Stimulated activated CD4-positive, alpha-beta T cell treated with anti-CD3 and anti-CD28 coated beads, TNF-alpha, amount 100 ng/mL, for 24 hours (primary cell): ENCODE results near the gene C1orf141.
"Not testable (repeated sequence)": the region's sequence is repeated elsewhere in the genome, so short reads cannot be mapped to it uniquely, and the experiment has no call there.

Experiments
- DNase-seq, 3 experiments: peaks; one replicate each; pipeline ENCODE4 v3.0.0-alpha.2; 2020; ENCODE audit warnings: low read depth in 3 of 3

Gene C1orf141

DNA sequence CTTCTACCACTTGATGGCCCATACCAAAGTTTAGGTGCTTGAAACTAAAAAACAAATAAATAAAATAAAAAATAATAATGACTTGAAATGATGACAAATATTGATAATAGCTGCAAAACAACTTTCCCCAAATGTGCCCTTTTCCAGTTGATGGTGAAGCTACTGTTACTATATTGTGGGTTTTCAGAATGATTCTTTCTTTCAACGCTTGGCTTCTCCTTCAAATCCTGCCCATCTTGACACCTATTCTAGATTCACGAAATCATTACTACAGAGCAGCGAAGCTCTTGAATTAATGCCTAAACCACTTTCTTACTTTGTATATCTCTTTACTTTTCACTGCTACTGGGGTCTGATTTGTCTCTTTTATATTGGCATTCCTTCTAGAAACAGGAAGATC, 9.2 kb upstream of the C1orf141 start:
- no peak for DNase-seq

DNA sequence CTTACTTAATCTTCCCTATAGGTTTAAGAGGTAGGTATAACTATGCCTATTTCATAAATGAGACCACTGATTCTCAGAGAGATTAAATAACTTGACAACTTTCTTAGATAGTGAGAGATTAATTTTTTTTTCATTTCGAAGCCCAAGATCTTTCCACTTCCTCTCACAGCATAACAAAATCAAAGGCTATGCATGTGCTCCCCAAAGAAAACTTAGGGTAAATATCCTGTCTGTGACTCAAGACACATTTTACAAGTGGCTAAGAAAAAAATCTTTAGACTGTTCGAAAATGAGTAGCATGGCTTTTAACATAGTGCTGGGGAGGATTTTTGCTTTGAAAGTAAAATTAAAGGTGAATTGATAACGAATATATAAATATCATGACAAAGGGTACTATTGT, 8.2 kb upstream of the C1orf141 start:
- no peak for DNase-seq

DNA sequence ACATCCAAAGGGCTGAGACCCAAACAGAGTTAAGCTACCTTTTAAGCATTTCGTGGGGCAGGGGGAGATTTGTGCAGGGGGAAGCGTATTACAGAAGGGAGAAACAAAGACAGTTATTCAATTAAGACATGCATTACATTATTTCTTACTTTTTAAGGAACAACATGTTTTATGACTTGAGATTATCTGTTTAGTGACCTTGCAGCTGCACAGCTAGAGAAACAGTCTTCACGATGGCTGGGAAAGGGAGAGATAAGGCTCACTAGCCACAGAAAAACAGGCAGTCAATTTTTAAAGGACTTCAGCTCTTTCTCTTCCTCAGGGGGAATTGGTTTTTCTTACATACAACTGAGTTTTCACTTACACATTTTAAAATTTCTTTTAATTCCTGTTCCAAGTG, 7.1 kb upstream of the C1orf141 start:
- DNase-seq = not testable (repeated sequence)

DNA sequence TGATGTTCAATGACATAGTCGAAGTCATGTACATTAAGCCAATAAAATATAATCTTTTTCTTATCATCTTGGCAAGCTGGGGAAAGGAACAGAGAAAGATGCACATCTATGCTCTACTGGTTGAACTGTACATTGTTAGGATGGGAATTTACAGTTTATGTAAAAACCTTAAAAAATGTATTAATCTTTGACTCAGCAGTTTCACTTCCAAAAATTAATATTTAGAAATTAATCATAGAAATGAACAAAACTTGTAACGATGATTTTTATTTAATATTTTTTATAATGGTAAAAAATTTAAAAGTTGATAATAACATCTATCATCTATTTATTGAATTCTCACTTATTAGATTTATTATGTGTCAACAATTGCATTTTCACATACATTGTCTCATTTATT, 5.7 kb upstream of the C1orf141 start:
- no peak for DNase-seq

DNA sequence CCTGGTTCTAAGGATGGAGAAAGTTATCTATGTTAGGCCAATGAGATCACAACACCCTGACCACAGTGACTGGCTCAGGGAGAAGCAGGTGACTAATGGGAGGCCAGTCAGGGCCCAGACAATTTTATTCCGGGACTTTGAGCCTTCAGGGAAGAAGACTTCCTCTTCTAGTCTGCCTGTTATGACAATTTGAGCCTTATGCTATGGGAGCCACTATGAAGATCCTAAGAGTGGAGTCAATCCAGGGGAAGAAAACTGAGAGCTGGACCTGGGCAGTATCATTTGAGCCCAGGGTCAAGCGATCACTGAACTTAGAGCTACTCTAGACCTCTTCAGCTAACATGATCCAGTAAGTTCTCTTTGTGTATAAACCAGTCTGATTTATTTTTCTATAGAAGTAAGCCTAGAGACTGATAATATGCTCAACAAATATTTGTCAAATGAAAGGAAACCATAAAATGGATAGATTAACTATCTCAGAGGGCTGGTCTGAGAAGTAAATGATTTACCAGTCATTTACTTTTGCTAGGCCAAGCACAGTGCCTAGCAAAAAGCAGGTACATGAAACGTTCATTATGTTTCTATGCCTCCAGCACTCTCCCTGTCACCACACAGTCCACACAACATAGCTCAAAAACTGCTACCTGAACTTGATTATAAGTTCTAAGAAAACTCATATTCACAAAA, 4.2 kb upstream of the C1orf141 start:
- DNase-seq = no peak

DNA sequence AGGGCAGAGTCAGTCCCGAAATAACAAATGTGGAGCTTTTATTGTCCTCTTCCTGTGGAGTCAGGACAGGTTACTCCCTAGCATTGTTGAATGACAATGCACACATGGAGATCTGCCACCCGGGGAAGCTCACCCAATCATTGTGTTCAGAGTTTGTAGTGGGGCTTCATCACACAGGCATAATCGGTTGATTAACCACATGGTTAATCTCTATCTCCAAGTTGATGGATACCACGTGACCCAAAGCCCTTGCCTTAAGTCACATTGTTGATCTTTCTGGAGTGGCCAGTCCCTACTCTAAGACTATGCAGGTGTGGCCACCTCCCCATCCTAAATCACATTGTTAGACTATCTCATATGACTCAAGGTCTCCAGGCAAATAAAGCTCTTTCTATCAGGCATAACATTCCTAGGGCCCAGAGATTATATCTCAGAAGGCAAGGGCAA, 2.6 kb upstream of the C1orf141 start:
- DNase-seq = no peak

DNA sequence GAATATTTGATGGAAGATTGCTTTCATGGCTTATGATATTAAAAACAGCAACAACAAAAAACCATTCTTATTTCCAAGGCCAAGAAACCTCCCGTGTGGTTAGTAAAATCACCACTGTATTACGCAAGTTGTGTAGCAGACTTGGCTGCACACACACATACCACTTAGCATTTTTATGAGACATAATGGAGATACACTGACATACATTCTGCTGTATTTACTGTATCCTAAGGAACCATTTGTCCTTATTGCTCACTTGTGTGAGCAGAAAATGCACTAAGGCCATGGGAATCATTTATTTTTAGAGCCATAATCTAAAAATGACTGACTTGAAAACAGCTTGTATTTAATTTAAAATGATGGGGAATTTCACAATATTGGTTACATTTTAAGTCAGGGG, 584 bp upstream of the C1orf141 start:
- no peak for DNase-seq

DNA sequence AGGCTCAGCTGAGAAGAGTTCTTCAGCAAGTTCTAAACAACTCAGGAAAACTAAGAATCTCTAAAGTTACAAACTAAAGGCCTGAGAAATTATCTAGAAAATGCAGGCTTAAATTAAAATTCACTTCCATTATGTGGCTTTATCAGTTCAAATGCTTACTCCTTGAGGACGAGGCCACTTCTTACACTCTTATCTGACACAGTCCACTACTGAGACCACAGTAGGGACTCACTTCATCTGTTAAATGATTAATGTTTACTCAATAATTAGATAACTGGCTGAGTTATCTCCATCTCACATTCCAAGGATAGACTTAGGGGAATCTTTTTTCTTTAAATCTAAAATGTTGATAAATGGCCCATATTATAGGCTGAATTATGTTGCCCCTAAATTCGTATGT, 1.6 kb downstream of the C1orf141 start:
- DNase-seq = no peak

DNA sequence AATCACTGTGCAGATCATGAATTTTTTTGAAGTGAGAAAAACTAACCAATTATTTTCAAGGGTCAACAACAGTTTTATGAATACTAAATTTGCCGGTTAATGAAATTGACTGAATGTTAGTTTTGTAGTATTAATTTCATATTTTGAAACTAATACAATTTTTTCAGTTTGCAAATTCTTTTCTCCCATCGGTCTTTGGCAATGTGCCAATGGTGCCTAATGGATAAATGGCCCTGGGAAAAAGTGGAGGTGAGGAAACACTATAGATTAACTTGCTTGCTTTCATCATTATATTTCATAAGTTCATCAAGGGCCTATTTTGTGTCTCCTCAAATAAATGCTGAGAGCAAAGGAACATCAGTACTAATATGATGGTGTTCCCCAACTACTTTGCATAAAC, 4.1 kb downstream of the C1orf141 start:
- no peak for DNase-seq

DNA sequence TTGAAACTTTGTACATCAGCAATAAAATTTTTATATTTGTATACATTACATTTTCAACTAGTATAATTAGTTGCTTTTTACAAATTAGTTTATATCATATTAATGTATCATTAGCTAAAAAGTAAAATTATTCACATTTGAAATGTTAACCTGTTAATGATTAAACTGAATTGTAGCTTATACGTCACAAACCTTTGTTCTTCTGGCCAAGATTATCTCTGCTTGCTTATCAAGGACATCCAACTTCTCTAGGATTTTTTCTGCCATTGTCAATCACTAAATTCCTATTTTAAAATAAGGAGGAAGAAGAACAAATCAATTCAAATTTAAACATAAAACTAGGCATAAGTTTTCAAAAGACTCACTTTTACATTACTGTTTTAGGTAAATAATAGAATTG, 7.8 kb downstream of the C1orf141 start:
- no peak for DNase-seq

DNA sequence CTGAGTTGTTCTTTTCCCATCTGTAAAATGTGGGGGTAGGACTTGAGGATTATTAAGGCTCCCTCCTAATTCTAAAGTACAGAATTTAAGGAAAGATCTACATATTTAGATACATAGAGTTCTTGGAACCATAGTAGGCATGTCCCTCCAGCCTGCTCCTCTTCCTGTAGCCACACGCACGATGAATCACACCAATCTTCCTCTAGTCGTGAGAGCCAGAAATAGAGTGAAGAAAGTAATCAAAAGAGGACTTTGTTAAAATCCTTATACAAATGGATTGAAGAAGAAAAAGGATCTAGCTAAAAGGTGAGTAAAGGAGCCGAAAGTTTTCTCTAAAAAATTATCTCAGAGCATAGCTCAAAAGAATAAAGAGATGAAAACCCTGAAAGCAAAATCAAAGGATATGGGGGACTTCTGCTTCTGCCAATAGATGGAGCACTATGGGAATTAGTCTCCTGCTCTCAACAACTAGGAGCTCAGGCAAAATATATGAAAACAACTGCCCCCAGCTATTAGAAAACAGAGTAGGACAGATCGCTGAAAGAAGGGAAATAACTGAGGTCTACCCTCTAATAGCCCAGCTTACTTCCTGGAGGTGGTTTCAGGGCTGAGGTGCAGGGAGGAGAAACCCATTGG, 8.5 kb downstream of the C1orf141 start:
- no peak for DNase-seq

DNA sequence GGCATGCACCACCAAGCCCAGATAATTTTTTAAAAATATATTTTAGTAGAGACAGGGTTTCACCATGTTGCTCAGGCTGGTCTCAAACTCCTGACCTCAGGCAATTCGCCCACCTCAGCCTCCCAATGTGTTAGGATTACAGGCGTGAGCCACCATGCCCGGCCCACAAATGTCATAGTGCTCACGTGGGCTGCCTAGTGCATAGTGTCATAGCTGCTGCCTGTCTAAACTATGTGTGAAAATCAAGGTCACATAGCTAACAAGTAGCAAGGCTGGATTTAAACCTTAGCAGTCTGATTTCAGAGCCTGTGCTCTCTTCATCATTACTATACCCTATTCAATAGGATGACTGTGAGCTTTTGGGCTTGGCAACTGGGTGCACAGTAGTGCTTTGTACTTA, 10.3 kb downstream of the C1orf141 start:
- no peak for DNase-seq

DNA sequence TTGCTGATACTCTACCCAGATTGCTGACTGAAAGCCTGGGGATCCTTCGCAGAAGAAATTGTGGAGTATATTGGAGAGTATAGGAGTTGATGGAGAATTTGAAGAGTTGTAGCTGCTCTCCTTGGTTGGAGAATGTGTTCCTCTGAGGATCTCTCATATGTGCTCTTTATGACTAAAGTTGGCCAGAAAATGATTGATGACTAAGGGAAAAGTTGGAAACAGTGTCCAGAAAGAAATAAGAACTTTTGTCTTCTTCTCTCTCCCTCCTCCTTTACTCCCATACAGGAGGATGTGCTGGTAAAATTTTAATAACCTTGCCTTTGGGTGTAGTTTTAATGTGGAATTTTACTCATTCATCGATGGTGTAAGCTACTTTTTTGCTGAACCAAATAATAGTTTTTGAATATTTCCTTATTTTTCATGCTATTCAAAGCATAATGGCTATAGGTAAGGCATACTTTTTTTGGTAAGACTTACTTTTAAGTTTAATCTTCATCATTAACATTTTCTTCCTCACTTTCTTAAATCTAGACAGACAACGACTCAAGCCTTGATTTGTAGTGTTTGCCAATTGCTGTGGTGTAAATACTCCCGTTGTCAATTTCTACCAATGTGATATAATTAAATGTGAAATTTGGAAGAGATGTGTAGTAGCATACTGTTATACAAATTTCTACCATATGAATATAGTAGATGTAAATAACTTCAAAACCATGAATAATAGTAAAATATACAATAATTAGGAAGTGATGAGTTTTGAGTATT, 13.7 kb downstream of the C1orf141 start:
- DNase-seq = no peak

DNA sequence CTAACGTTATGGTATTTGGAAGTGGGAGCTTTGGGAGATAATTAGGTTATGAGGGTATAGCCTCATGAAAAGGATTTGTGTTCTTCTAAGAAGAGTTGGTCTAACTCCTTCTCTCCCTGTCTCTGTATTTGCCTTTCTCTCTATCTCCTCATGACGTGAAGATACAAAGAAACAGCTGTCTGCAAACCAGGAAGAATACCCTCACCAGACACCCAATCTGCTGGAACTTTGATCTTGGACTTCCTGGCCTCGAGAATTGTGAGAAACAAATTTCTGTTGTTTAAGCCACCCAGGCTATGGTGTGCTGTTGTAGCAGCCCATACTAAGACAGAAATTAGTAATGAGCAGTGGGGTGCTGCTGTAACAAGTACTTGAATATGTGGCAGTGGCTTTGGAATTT, 16.1 kb downstream of the C1orf141 start:
- DNase-seq = no peak

DNA sequence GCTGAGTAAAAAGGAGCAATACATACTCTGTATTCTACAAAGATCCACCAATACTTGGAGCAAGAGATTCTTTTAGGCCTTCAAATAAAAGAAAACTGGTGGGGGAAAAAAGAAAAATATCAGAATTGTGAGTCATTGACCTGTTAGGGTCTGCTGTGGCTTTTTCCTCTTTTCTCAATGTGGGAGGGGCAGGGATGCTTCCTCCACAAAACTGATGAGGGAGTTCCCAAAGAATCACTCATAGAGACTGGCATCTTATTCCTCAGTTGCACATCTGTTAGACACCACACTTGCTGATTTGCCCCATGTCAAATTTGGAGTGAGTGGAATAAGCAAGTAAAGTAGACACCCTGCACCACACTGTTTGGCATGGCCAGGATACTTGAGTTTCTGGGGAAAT, 16.6 kb downstream of the C1orf141 start:
- DNase-seq = no peak

DNA sequence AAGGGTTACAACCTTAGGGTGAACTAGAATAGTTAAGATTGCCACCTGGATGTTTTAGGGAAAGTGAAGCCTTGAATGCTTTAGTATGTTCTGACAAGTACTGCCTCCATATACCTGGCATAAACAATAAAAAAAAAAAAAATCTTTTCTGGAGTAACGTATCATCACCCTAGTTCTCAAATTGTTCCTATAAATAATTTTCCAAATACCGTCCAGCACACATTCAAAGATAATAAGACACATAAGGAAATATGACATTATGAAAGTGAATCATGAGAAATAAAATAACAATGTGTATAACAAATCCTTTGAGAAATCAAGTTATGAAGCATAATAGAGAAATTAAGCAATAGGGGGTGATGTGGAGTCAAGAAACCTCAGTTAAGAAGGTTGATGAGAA, 20.6 kb downstream of the C1orf141 start:
- no peak for DNase-seq

DNA sequence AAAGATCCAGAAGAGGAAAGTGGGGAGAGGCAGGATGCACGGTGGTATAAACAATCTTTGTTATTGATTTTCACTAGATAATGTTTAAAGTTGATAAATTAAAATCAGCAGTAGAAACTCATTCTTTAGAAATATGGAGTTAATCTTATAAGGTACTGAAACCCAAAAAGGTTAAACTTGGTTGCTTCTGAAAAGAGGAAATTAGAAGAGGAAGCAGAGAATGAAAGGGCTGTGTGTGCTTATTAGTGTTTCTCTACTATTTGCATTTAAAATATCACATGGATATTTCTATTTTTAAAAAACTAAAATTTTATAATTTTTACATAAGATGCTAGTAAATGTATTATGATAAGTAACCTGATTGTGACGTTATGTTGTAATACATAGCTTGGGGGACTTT, 24.4 kb downstream of the C1orf141 start:
- DNase-seq = no peak

DNA sequence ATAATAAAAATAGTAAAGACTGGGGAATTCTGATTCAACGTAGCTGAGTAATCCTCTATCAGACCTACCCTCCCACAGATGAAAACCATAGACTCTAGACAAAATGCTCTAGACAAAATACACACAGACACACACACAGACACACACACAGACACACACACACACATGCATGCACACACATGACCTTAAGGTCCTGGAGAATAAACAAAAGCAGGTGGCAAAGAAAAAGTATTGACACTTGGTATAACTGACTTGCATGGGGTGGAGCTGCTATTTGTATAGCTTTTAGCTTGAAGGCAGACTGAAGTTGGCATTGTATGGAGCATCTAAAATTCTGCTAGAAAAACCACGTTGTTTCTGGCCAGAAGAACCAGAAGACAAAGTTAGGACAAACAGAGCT, 29.3 kb downstream of the C1orf141 start:
- DNase-seq = no peak

DNA sequence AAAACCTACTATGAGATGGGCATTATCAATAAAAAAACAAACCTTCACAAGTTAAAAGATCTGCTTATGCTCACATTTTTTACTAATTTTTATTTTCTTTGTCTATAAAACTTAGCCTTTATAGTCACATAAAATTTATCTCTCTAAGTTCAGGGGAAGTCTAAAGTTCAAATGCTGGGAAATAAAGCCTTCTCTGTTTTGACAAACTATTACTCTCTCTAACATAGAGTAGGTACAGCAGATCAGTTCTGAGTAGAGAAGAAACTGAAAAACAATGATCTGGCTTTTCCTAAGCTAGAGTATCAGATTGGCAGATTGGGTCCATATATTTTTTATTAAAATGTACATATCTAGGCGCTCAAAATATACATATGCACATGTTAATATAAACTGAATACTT, 31.2 kb downstream of the C1orf141 start:
- DNase-seq = no peak

DNA sequence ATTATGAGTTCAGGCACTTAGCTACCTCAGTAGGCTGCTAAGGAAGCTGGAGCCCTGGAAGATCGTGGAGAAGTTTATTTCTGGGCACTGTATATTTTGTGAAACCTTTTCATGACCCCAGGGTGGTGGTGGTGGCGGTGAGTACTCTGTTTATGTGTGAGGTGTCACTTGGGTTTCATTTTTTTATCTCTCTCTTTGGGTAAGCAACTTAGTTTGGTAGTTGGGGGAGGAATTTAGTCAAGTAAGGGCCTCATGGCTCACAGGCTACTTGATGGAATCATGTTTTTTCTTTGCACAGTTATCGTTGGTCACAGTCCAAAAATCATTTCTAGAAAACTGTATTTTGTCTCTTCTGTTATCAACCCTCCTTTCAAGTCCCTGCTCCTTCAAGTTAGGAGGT, 33.9 kb downstream of the C1orf141 start:
- no peak for DNase-seq

DNA sequence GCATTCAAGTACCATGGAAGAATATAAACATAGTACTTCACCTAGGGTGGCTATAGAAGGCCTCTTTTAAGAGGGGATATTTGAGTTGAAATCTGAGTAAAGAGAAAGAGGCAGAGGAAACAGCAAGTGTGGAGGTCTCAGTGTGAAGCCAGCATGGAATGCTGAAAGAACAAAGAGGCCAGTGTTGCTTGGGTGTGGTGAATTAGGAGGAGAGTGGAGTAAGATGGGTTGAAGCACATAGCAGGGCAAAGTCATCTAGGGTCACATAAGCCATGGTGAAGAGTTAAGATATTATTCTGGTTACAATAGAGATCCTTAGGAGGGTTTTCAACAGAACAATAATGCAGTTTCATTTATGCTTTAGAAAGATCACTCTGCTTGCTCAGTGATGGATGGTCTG, 37.5 kb downstream of the C1orf141 start:
- no peak for DNase-seq

DNA sequence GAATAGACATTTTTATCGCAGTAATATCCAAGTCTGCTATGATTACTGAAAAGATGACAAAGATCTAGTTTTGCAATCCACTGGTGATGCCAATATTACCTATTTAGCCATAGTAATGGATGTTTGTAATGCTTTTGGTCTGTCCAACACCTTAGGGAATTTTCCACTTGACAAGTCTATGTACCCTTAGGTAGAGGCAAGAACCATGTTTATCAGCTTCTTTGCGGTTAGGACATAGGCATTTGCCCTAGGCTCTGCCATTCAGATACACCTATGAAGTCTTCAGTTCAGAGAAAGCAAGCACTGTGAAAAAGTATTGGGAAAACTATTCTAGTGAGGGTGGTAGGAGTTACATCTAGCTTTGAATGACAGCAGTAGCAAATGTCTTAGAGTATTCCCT, 40.6 kb downstream of the C1orf141 start:
- no peak for DNase-seq

DNA sequence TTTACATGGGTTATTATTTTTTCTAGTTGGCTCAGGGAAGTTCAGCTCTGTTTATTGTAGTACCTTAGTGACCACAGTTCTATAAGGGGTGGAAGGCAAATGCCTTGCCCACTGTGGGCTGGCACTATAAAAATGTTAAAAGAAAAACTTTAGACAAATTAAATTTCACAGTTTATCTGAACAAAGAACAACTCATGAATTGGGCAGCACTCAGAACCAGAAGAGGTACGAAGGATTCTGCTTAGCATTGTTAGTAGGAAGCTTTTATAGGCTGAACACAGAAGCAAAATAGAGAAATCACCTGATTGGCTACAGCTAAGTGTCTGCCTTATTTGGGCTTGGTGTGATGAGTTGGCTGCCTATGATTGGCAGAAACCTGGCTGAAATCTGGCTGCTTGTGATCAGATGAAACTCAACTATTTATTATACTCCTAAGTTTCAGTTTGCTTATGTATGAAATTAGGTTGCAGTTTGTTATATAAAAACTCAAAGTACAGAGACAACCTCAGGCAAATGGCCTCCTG, 45.0 kb downstream of the C1orf141 start:
- no peak for DNase-seq
